BJ (cell line): ENCODE results near the gene PHTF2. TPM values are rescaled to one million over a fixed set of nuclear protein-coding genes. Genes with fewer than 3 reads are reported as not detected.

ENCODE experiments used
- CTCF ChIA-PET: fragments of 350-600 bp; formaldehyde crosslinking; extraction: SDS; loops from one replicate; lab custom pipeline; 2021; ENCODE audit warnings: antibody characterized with exemption, inconsistent platforms; lab: Yijun Ruan, JAX
- POLR2A ChIA-PET: fragments of 300-600 bp; sonication (Branson Sonifier 250); formaldehyde crosslinking; extraction: SDS; loops from one replicate; lab custom pipeline; 2021; ENCODE audit warnings: antibody characterized with exemption; lab: Charles Lee
- DNase-seq: peaks from one replicate; pipeline ENCODE4 v3.0.0-alpha.2; 2011; ENCODE audit warnings: low read depth
- H3K27me3 ChIP-seq: 2 replicates; pipeline ENCODE4 v1.6.0; 2011; ENCODE audit warnings: low read length; ENCODE audit not compliant: control insufficient read depth, insufficient read depth
- H3K36me3 ChIP-seq: 2 replicates; pipeline ENCODE4 v1.5.1; 2011; ENCODE audit warnings: low read length; ENCODE audit not compliant: control insufficient read depth, insufficient read depth
- H3K4me3 ChIP-seq: 2 replicates; pipeline ENCODE4 v1.5.1; 2011; ENCODE audit warnings: low read depth, mild to moderate bottlenecking, control low read depth, low read length
- CTCF ChIP-seq: IDR thresholded peaks from 2 replicates; pipeline ENCODE4 v1.5.1; 2011; ENCODE audit warnings: low read depth, mild to moderate bottlenecking, control low read depth, inconsistent platforms, low read length, moderate library complexity; ENCODE audit not compliant: insufficient read depth
- polyA plus RNA-seq: library from polyadenylated mRNA; depleted of rRNA; stranded (reverse); fragments of >200 nt; gene quantifications from 2 replicates; pipeline ENCODE4 v1.2.3, GENCODE V29; 2011

Gene PHTF2
- polyA plus RNA-seq, 1 experiment: 27.8 TPM

- H3K4me3 ChIP-seq: no peak overlapping the region
- POLR2A ChIA-PET: no interaction called here
- CTCF ChIA-PET: interaction anchor here (1.0 kb wide), 1 partner anchor 12 kb away, joined by 3 read pairs; no protein-coding TSS in a partner anchor
- no peak for DNase-seq
- no peaks in the 10 kb centered on the region for H3K27me3 ChIP-seq
- 0 out of 2 replicates have a peak, but pooled peaks cover 3% of the 10 kb centered on the region for H3K36me3 ChIP-seq
- no peak for TF ChIP-seq CTCF
These were observed 28.3 kb upstream of the PHTF2 start for GRCh38 chr7:77770316-77770715.

DNA sequence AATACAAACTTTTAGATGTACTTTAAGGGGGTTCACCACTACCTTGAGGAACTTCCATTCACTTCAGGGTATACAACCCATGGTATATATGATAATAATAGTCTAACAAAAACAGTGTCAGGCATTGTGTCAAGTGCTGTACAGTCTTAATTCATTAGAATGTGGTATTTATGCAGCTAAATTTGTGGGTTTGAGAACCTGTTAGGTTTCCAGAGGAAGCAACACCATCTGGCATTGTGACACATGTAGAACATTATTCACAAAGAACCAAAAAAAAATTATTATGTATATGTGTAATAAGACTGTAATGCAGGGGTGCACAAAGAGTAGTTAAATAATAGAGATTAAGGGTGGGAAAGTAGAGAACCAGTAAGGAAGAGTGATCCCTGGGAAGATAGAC lies 26.7 kb upstream of the PHTF2 start:
- ChIA-PET CTCF (interaction anchor here (1.6 kb wide), 1 partner anchor 120 kb away, joined by 6 read pairs; no protein-coding TSS in a partner anchor), POLR2A (no interaction called here)
- Histone ChIP-seq H3K4me3 (no peak overlapping the region), H3K27me3 (no peaks in the 10 kb centered on the region), H3K36me3 (0 out of 2 replicates have a peak, but pooled peaks cover 2% of the 10 kb centered on the region)
- no peak for DNase-seq
- TF ChIP-seq CTCF: no peak

DNA sequence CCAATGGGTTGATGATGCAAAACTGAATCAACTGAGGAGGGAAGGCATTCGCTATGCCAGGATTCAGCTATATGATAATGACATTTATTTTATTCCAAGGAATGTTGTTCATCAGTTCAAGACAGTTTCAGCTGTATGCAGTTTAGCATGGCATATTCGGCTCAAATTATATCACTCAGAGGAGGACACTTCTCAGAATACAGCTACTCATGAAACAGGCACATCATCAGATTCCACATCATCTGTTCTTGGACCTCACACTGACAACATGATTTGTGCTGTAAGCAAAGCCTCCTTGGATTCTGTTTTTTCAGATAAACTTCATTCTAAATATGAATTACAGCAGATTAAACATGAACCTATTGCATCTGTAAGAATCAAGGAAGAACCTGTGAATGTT lies 20.0 kb upstream of the PHTF2 start:
- Histone ChIP-seq H3K27me3 (no peaks in the 10 kb centered on the region), H3K36me3 (peaks cover 2% of the 10 kb centered on the region; the same call in 1 of the 2 replicates), H3K4me3 (no peak overlapping the region)
- TF ChIP-seq CTCF: no peak
- ChIA-PET POLR2A (no interaction called here), CTCF (interaction anchor here (1.4 to 2.0 kb wide), 2 partner anchors 16 to 127 kb away, joined by 3 to 4 read pairs; no protein-coding TSS in a partner anchor)
- DNase-seq: no peak

DNA sequence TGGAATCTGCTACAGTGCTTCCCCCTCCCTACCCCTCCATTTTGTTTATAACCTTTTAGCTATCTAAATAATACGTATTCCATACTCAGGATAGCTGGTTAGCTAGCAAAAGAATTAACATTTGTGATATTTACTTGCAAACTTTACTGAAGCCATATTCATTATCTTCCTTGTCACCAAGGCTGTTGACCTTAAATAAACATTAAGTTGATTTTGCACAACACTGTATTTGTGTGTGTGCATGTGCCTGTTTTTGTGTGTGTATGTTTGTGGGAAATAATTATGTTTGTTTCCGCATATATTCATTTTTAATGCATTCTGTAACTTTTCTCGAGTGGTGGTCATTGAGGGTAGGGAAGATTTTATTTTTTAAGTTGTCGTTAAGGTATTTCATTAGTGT lies 16.2 kb upstream of the PHTF2 start:
- no peak for TF ChIP-seq CTCF
- H3K27me3 ChIP-seq: no peaks in the 10 kb centered on the region
- no peak overlapping the region for H3K4me3 ChIP-seq
- DNase-seq: no peak
- ChIA-PET CTCF (interaction anchor here (0.6 to 1.1 kb wide), 2 partner anchors 8 to 12 kb away, joined by 3 to 4 read pairs; no protein-coding TSS in a partner anchor), POLR2A (interaction anchor here (0.5 kb wide), 1 partner anchor 151 kb away, joined by 3 read pairs; no protein-coding TSS in a partner anchor)
- peaks cover 2% of the 10 kb centered on the region; the same call in 1 of the 2 replicates for H3K36me3 ChIP-seq

DNA sequence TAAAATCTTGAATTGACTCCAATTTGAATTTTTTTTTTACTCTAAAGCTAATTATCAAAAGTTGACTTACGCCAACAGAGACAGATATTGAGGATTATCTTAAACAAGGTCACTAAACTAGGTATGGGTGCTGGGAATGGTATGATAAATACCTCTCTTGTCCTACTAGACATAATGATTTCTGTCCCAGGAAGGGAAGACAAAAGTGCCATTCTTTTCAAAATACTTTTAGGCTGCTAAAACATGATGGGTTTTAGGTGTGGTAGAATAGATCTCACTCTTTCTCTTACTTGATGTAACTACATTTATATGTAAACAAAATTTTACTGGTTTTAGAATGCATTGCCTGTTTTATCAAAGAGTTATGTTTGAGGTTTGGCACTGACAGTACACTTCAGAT lies 15.5 kb upstream of the PHTF2 start:
- POLR2A ChIA-PET: interaction anchor here (0.5 kb wide), 1 partner anchor 151 kb away, joined by 3 read pairs; no protein-coding TSS in a partner anchor
- no peak for TF ChIP-seq CTCF
- no peak overlapping the region for H3K4me3 ChIP-seq
- H3K36me3 ChIP-seq: peaks cover 2% of the 10 kb centered on the region; the same call in 1 of the 2 replicates
- CTCF ChIA-PET: interaction anchor here (0.9 to 1.1 kb wide), 2 partner anchors 9 to 131 kb away, joined by 4 read pairs; no protein-coding TSS in a partner anchor
- H3K27me3 ChIP-seq: no peaks in the 10 kb centered on the region
- no peak for DNase-seq
